IMR-90 (cell line): ENCODE measurements around the gene BMERB1. TPM values are rescaled to one million over a fixed set of nuclear protein-coding genes. Genes with fewer than 3 reads are reported as not detected.
"Not testable (repeated sequence)": the region's sequence is repeated elsewhere in the genome, so short reads cannot be mapped to it uniquely, and the experiment has no call there.

ENCODE experiments used
- ATAC-seq: fragments of 200-7000 bp; cut with Tn5 transposase; 2 replicates; pipeline ENCODE4 v1.9.1; 2020; ENCODE audit warnings: low read depth, mild to moderate bottlenecking, moderate library complexity
- BruUV-seq: library from RNA; stranded (reverse); fragments of 400-500 nt; replicated peaks from 2 replicates; lab custom pipeline; 2021; lab: Mats Ljungman, UMichigan
- CTCF ChIA-PET: fragments of 300-600 bp; formaldehyde crosslinking; extraction: SDS; loops from one replicate; lab custom pipeline; 2021; ENCODE audit warnings: antibody characterized with exemption; lab: Yijun Ruan, JAX
- POLR2A ChIA-PET: fragments of 300-600 bp; sonication (Branson Sonifier 250); formaldehyde crosslinking; loops from one replicate; lab custom pipeline; 2022; ENCODE audit warnings: antibody characterized with exemption; ENCODE audit not compliant: unreplicated experiment; lab: Charles Lee
- DNase-seq: peaks from one replicate; pipeline ENCODE4 v3.0.0; 2013
- H2AFZ ChIP-seq: replicated peaks from 2 replicates; pipeline ENCODE3; 2013; ENCODE audit warnings: low read length, mild to moderate bottlenecking; ENCODE audit not compliant: poor library complexity
- H2AK5ac ChIP-seq: 2 replicates; pipeline ENCODE4 v1.6.1; 2013; ENCODE audit warnings: low read depth, low read length, inconsistent platforms
- H2AK9ac ChIP-seq: replicated peaks from 2 replicates; pipeline ENCODE3; 2013; ENCODE audit warnings: mild to moderate bottlenecking, low read depth, low read length, moderate library complexity; ENCODE audit not compliant: poor library complexity
- H2BK120ac ChIP-seq: 2 replicates; pipeline ENCODE4 v1.6.1; 2013; ENCODE audit warnings: low read depth, low read length, inconsistent platforms
- H2BK15ac ChIP-seq: 3 replicates; pipeline ENCODE4 v1.6.1; 2013; ENCODE audit warnings: low read depth, low read length, inconsistent platforms
- H2BK20ac ChIP-seq: 2 replicates; pipeline ENCODE4 v1.6.1; 2013; ENCODE audit warnings: low read depth, mild to moderate bottlenecking, inconsistent platforms, low read length, moderate library complexity
- H2BK5ac ChIP-seq: 2 replicates; pipeline ENCODE4 v1.6.1; 2013; ENCODE audit warnings: mild to moderate bottlenecking, low read depth, low read length, inconsistent platforms; ENCODE audit not compliant: poor library complexity, severe bottlenecking
- H3K14ac ChIP-seq: replicated peaks from 2 replicates; pipeline ENCODE4 v1.6.1; 2013; ENCODE audit warnings: low read depth, low read length, inconsistent platforms
- H3K18ac ChIP-seq: 2 replicates; pipeline ENCODE4 v1.6.1; 2013; ENCODE audit warnings: low read depth, low read length, control low read depth
- H3K23ac ChIP-seq: 2 replicates; pipeline ENCODE4 v1.6.1; 2013; ENCODE audit warnings: low read depth, low read length, inconsistent platforms
- H3K27ac ChIP-seq: 2 replicates; pipeline ENCODE4 v1.5.1; 2013; ENCODE audit warnings: mild to moderate bottlenecking, control low read depth, low read length; ENCODE audit not compliant: insufficient read depth
- H3K27me3 ChIP-seq: 2 replicates; pipeline ENCODE4 v1.6.1; 2013; ENCODE audit warnings: low read length; ENCODE audit not compliant: control insufficient read depth, insufficient read depth
- H3K36me3 ChIP-seq: 2 replicates; pipeline ENCODE4 v1.6.1; 2013; ENCODE audit warnings: low read length, mixed read lengths; ENCODE audit not compliant: control insufficient read depth, insufficient read depth
- H3K4ac ChIP-seq: 2 replicates; pipeline ENCODE4 v1.6.1; 2013; ENCODE audit warnings: low read depth, low read length, inconsistent platforms
- H3K4me1 ChIP-seq: 2 replicates; pipeline ENCODE4 v1.6.1; 2013; ENCODE audit warnings: low read length, mixed read lengths; ENCODE audit not compliant: control insufficient read depth, insufficient read depth
- H3K4me2 ChIP-seq: 2 replicates; pipeline ENCODE4 v1.6.1; 2013; ENCODE audit warnings: low read depth, mild to moderate bottlenecking, control low read depth, low read length, moderate library complexity
- H3K4me3 ChIP-seq: 2 replicates; pipeline ENCODE4 v1.5.1; 2013; ENCODE audit warnings: low read depth, mild to moderate bottlenecking, control low read depth, low read length, moderate library complexity; ENCODE audit not compliant: insufficient read depth
- H3K56ac ChIP-seq: 2 replicates; pipeline ENCODE4 v1.6.1; 2013; ENCODE audit warnings: low read length, inconsistent platforms; ENCODE audit not compliant: insufficient read depth; ENCODE audit errors: extremely low read depth
- H3K79me1 ChIP-seq, 2 experiments: 2 replicates each; pipeline ENCODE4 v1.6.1; 2013; ENCODE audit warnings: low read length in 2 of 2, inconsistent platforms in 1 of 2, low read depth in 1 of 2
- H3K9ac ChIP-seq: 2 replicates; pipeline ENCODE4 v1.6.1; 2013; ENCODE audit warnings: low read depth, low read length, control low read depth
- H3K9me1 ChIP-seq: 2 replicates; pipeline ENCODE4 v1.6.1; 2013; ENCODE audit warnings: low read length, inconsistent platforms; ENCODE audit not compliant: insufficient read depth
- H3K9me3 ChIP-seq: 2 replicates; pipeline ENCODE4 v1.6.1; 2013; ENCODE audit warnings: low read length; ENCODE audit not compliant: control insufficient read depth, insufficient read depth
- H4K20me1 ChIP-seq: 2 replicates; pipeline ENCODE4 v1.6.1; 2013; ENCODE audit warnings: low read length, inconsistent platforms; ENCODE audit not compliant: insufficient read depth
- H4K5ac ChIP-seq: 2 replicates; pipeline ENCODE4 v1.6.1; 2013; ENCODE audit warnings: mild to moderate bottlenecking, low read depth, low read length, control low read depth
- H4K8ac ChIP-seq, 2 experiments: 2 replicates each; pipeline ENCODE4 v1.6.1; 2013; ENCODE audit warnings: low read depth in 2 of 2, low read length in 2 of 2, control low read depth in 1 of 2, inconsistent platforms in 1 of 2
- H4K91ac ChIP-seq: 2 replicates; pipeline ENCODE4 v1.6.1; 2013; ENCODE audit warnings: low read depth, low read length, inconsistent platforms; ENCODE audit not compliant: insufficient read depth
- WGBS, 2 experiments: methylation state at CpG; one replicate each; pipeline versions ENCODE4 v1.1.5 to v1.1.7; 2013; ENCODE audit warnings: missing lambda C conversion rate in 2 of 2; ENCODE audit not compliant: insufficient read length in 1 of 2; ENCODE audit errors: extremely low coverage in 2 of 2; 5-methylcytosine and 5-hydroxymethylcytosine counted together
- dilution Hi-C: fragments of 300-500 bp; cut with HindIII; formaldehyde crosslinking; loops from one replicate; pipeline ENCODE4 v1.14.3; 2018; ENCODE audit warnings: low sequenced_read_pairs; ENCODE audit not compliant: unreplicated experiment
- in situ Hi-C: fragments of 300-500 bp; cut with MboI; formaldehyde crosslinking; loops from 3 replicates; pipeline ENCODE4 v1.14.3; 2019; ENCODE audit warnings: low sequenced_read_pairs, inconsistent platforms, mixed read lengths
- intact Hi-C: fragments of 100-400 bp; cut with micrococcal nuclease; formaldehyde crosslinking; loops from 2 replicates; pipeline ENCODE4 v1.10.0; 2022
- polyA plus RNA-seq, 3 experiments: library from polyadenylated mRNA; depleted of rRNA; stranded (reverse); fragments of >200 nt; gene quantifications; 2 replicates each; pipeline ENCODE4 v1.2.3, GENCODE V29; 2012; ENCODE audit warnings: low replicate concordance in 1 of 3
- total RNA-seq: library from RNA; depleted of rRNA; stranded (reverse); fragments of >200 nt; gene quantifications from 2 replicates; pipeline ENCODE4 v1.2.3, GENCODE V29; 2012

BMERB1 gene
- total and polyA plus RNA-seq, 2 of the 4 experiments (the other 2 are of a cell fraction): 22.6 to 32.9 TPM

DNA sequence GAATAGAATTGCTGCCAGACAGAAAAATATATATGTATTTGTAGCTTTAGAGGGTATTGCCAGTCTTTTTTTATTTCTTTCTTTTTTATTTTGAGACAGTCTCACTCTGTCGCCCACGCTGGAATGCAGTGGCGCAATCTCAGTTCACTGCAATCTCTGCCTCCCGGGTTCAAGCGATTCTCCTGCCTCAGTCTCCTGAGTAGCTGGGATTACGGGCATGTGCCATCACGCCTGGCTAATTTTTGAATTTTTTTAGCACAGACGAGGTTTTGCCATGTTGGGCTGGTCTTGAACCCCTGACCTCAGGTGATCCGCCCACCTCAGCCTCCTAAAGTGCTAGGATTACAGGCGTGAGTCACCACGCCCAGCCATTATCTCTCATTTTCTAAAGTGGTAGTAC is 3.5 kb upstream of the BMERB1 start:
- H3K9me3 ChIP-seq, H2AK9ac ChIP-seq, intact Hi-C loops, H3K9me1 ChIP-seq, POLR2A ChIA-PET, H3K27me3 ChIP-seq, dilution Hi-C loops, H3K4me1 ChIP-seq, H4K5ac ChIP-seq, ATAC-seq, H2BK120ac ChIP-seq, H2BK5ac ChIP-seq, H3K4me2 ChIP-seq, H4K8ac ChIP-seq, CTCF ChIA-PET, H3K18ac ChIP-seq, H2AFZ ChIP-seq, H3K14ac ChIP-seq, DNase-seq, H3K9ac ChIP-seq, BruUV-seq, H3K36me3 ChIP-seq, H3K4ac ChIP-seq, H2BK15ac ChIP-seq, H3K56ac ChIP-seq, H3K23ac ChIP-seq, H2BK20ac ChIP-seq, H4K91ac ChIP-seq, H3K4me3 ChIP-seq, H3K27ac ChIP-seq, H2AK5ac ChIP-seq: not testable (repeated sequence)
- Histone ChIP-seq H4K20me1 (peaks cover 12% of the 10 kb centered on the region), H3K79me1 (peaks cover 3 to 19% of the 10 kb centered on the region in 2 experiments)
- 83% methylated on average over 4 of the region's 11 CpGs; no CpG with 5 or more reads in 1 of the 2 experiments for WGBS, 2 experiments
- in situ Hi-C loops: loop anchor here (10.0 kb wide), 1 partner anchor 74 kb away; no protein-coding TSS in a partner anchor
